H1 (cell line): ENCODE data around the gene LURAP1L. TPM values are rescaled to one million over a fixed set of nuclear protein-coding genes. Genes with fewer than 3 reads are reported as not detected.

Experiments used
- CTCF ChIA-PET: fragments of 300-600 bp; sonication (Branson Sonifier 250); formaldehyde crosslinking; loops from one replicate; lab custom pipeline; 2021; ENCODE audit not compliant: partially characterized antibody; lab: Charles Lee
- POLR2A ChIA-PET: fragments of 300-600 bp; sonication (Branson Sonifier 250); formaldehyde crosslinking; loops from one replicate; lab custom pipeline; 2021; ENCODE audit warnings: inconsistent platforms; ENCODE audit not compliant: partially characterized antibody; lab: Charles Lee
- DNase-seq, 2 experiments: peaks; one replicate each; pipeline versions ENCODE4 v3.0.0 to v3.0.0-alpha.2; 2010 to 2022; ENCODE audit warnings: low spot score in 2 of 2, low read depth in 1 of 2, mixed read lengths in 1 of 2
- FAIRE-seq: peaks from 2 replicates; lab custom pipeline; 2011; peaks lifted over from hg19 to GRCh38; lab: Jason Lieb, UNC
- H2AFZ ChIP-seq: 2 replicates; pipeline ENCODE4 v1.8.1; 2012; ENCODE audit warnings: low read length, inconsistent platforms
- H2AK5ac ChIP-seq: 2 replicates; pipeline ENCODE4 v1.6.1; 2013; ENCODE audit warnings: low read depth, low read length
- H2BK120ac ChIP-seq: replicated peaks from 2 replicates; pipeline ENCODE3; 2013; ENCODE audit warnings: low read depth, low read length, inconsistent platforms
- H2BK12ac ChIP-seq: 2 replicates; pipeline ENCODE4 v1.6.1; 2013; ENCODE audit warnings: low read depth, low read length
- H2BK15ac ChIP-seq: 2 replicates; pipeline ENCODE4 v1.6.1; 2013; ENCODE audit warnings: low read length
- H2BK20ac ChIP-seq: 2 replicates; pipeline ENCODE4 v1.6.1; 2013; ENCODE audit warnings: low read length
- H2BK5ac ChIP-seq: 2 replicates; pipeline ENCODE4 v1.6.1; 2013; ENCODE audit warnings: low read depth, low read length
- H3K14ac ChIP-seq: 2 replicates; pipeline ENCODE4 v1.6.1; 2013; ENCODE audit warnings: inconsistent platforms; ENCODE audit not compliant: insufficient read length
- H3K18ac ChIP-seq: 2 replicates; pipeline ENCODE4 v1.6.1; 2013; ENCODE audit warnings: low read length; ENCODE audit errors: extremely low read depth
- H3K23ac ChIP-seq: 2 replicates; pipeline ENCODE4 v1.6.1; 2013; ENCODE audit warnings: inconsistent platforms; ENCODE audit not compliant: insufficient read length
- H3K23me2 ChIP-seq: 2 replicates; pipeline ENCODE4 v1.6.1; 2013; ENCODE audit warnings: low read depth, low read length
- H3K27ac ChIP-seq: 2 replicates; pipeline ENCODE4 v1.6.1; 2011; ENCODE audit warnings: low read depth, low read length, inconsistent platforms
- H3K27me3 ChIP-seq, 4 experiments: replicated peaks in 1 of 4; 1 replicate in 1 of 4; 2 replicates in 3 of 4; pipeline versions ENCODE4 v1.6.1 to v1.8.1; 2011 to 2013; ENCODE audit warnings: low read length in 3 of 4, mild to moderate bottlenecking in 3 of 4, inconsistent platforms in 2 of 4, mixed read lengths in 2 of 4, moderate library complexity in 1 of 4; ENCODE audit not compliant: control insufficient read depth in 3 of 4, insufficient read depth in 3 of 4; ENCODE audit errors: extremely low read depth in 1 of 4
- H3K36me3 ChIP-seq, 4 experiments: 2 replicates each; pipeline versions ENCODE4 v1.6.1 to v1.8.1; 2011 to 2013; ENCODE audit warnings: mild to moderate bottlenecking in 4 of 4, low read length in 3 of 4, moderate library complexity in 2 of 4, control low read depth in 1 of 4, inconsistent platforms in 1 of 4; ENCODE audit not compliant: insufficient read depth in 4 of 4, control insufficient read depth in 2 of 4
- H3K4ac ChIP-seq: replicated peaks from 2 replicates; pipeline ENCODE3; 2013; ENCODE audit warnings: low read length, low read depth, mixed read lengths, inconsistent platforms; ENCODE audit not compliant: insufficient read length
- H3K4me1 ChIP-seq, 4 experiments: replicated peaks in 1 of 4; 1 replicate in 1 of 4; 2 replicates in 3 of 4; pipeline versions ENCODE4 v1.6.1 to v1.8.1; 2011 to 2013; ENCODE audit warnings: low read length in 3 of 4, inconsistent platforms in 2 of 4, mixed read lengths in 1 of 4; ENCODE audit not compliant: insufficient read depth in 4 of 4, control insufficient read depth in 3 of 4
- H3K4me2 ChIP-seq, 2 experiments: 2 replicates each; pipeline versions ENCODE4 v1.6.1 to v1.8.1; 2011 to 2013; ENCODE audit warnings: low read depth in 2 of 2, low read length in 2 of 2, control low read depth in 1 of 2, inconsistent platforms in 1 of 2, mild to moderate bottlenecking in 1 of 2; ENCODE audit not compliant: insufficient read depth in 1 of 2
- H3K4me3 ChIP-seq, 4 experiments: fragments of 200-600, 300-600 bp in 1 of 4; sonication (generic), shearing (Covaris generic), sonication (Bioruptor Twin) in 1 of 4; 2 replicates each; pipeline versions ENCODE4 v1.5.1 to v1.8.1; 2011 to 2016; ENCODE audit warnings: low read length in 4 of 4, low read depth in 3 of 4, control low read depth in 2 of 4, inconsistent platforms in 2 of 4, mild to moderate bottlenecking in 2 of 4, mixed read lengths in 1 of 4, moderate library complexity in 1 of 4; ENCODE audit not compliant: insufficient read depth in 2 of 4; ENCODE audit errors: extremely low read depth in 1 of 4
- H3K56ac ChIP-seq: replicated peaks from 2 replicates; pipeline ENCODE3; 2013; ENCODE audit warnings: low read depth, mild to moderate bottlenecking, mixed read lengths, low read length, inconsistent platforms; ENCODE audit not compliant: insufficient read length
- H3K79me1 ChIP-seq: 2 replicates; pipeline ENCODE4 v1.6.1; 2013; ENCODE audit warnings: low read depth, low read length, control low read depth
- H3K79me2 ChIP-seq, 2 experiments: 2 replicates each; pipeline versions ENCODE4 v1.6.1 to v1.8.1; 2012 to 2013; ENCODE audit warnings: low read length in 2 of 2, mild to moderate bottlenecking in 2 of 2, inconsistent platforms in 1 of 2; ENCODE audit not compliant: insufficient read depth in 2 of 2, control insufficient read depth in 1 of 2
- H3K9ac ChIP-seq, 4 experiments: replicated peaks in 1 of 4; 1 replicate in 1 of 4; 2 replicates in 3 of 4; pipeline versions ENCODE4 v1.6.1 to v1.8.1; 2011 to 2013; ENCODE audit warnings: low read depth in 3 of 4, low read length in 3 of 4, control low read depth in 2 of 4, mild to moderate bottlenecking in 2 of 4, moderate library complexity in 2 of 4, inconsistent platforms in 1 of 4; ENCODE audit errors: extremely low read depth in 1 of 4
- H3K9me3 ChIP-seq, 2 experiments: 2 replicates each; pipeline versions ENCODE4 v1.6.1 to v1.8.1; 2012 to 2013; ENCODE audit warnings: mild to moderate bottlenecking in 2 of 2, moderate library complexity in 2 of 2, control low read depth in 1 of 2, inconsistent platforms in 1 of 2, low read depth in 1 of 2, low read length in 1 of 2, mixed read lengths in 1 of 2; ENCODE audit not compliant: insufficient read depth in 2 of 2
- H4K20me1 ChIP-seq, 2 experiments: replicated peaks in 1 of 2; 2 replicates each; pipeline versions ENCODE3 to v1.8.1; 2011 to 2013; ENCODE audit warnings: inconsistent platforms in 2 of 2, low read length in 2 of 2, mild to moderate bottlenecking in 1 of 2; ENCODE audit not compliant: insufficient read depth in 2 of 2, control insufficient read depth in 1 of 2
- H4K5ac ChIP-seq: 2 replicates; pipeline ENCODE4 v1.6.1; 2013; ENCODE audit warnings: low read length, low read depth, mixed read lengths, inconsistent platforms; ENCODE audit not compliant: insufficient read length
- H4K8ac ChIP-seq: 2 replicates; pipeline ENCODE4 v1.8.0; 2013; ENCODE audit warnings: mild to moderate bottlenecking, moderate library complexity, low read length, inconsistent platforms; ENCODE audit not compliant: insufficient read depth; ENCODE audit errors: extremely low read depth
- H4K91ac ChIP-seq: replicated peaks from 2 replicates; pipeline ENCODE3; 2013; ENCODE audit warnings: low read length, mixed read lengths, inconsistent platforms; ENCODE audit not compliant: insufficient read length
- CHD1 ChIP-seq: IDR thresholded peaks from 2 replicates; pipeline ENCODE4 v1.6.1; 2012; ENCODE audit warnings: low read depth, low read length, improper control_type of control experiment
- FOSL1 ChIP-seq: IDR thresholded peaks from 2 replicates; pipeline ENCODE4 v1.6.1; 2011; ENCODE audit warnings: mild to moderate bottlenecking, low read depth, low read length, moderate library complexity; ENCODE audit not compliant: insufficient read depth
- GTF2F1 ChIP-seq: IDR thresholded peaks from 2 replicates; pipeline ENCODE4 v1.6.1; 2012; ENCODE audit warnings: low read depth, low read length, improper control_type of control experiment, borderline replicate concordance
- MAFK ChIP-seq: IDR thresholded peaks from 2 replicates; pipeline ENCODE4 v1.6.1; 2012; ENCODE audit warnings: low read depth, mild to moderate bottlenecking, improper control_type of control experiment, low read length
- PHF8 ChIP-seq: fragments of 200-600 bp; sonication (generic); conservative IDR thresholded peaks from 2 replicates; pipeline ENCODE4 v1.7.1; 2012; ENCODE audit warnings: low read depth, mild to moderate bottlenecking, inconsistent platforms, low read length, moderate library complexity
- RNF2 ChIP-seq: fragments of 200-900, 300-1000 bp; sonication (generic); IDR thresholded peaks from 2 replicates; pipeline ENCODE4 v1.7.1; 2016; ENCODE audit warnings: borderline replicate concordance, low read depth, mild to moderate bottlenecking, antibody characterized with exemption, low read length; ENCODE audit not compliant: poor library complexity, severe bottlenecking; ENCODE audit errors: missing control alignments
- WGBS, 2 experiments: shearing (Covaris generic) in 1 of 2; methylation state at CpG; one replicate each; pipeline versions ENCODE4 v1.1.6 to v1.1.7; 2013 to 2015; ENCODE audit warnings: low lambda C conversion rate in 2 of 2, mixed read lengths in 2 of 2, inconsistent platforms in 1 of 2, low coverage in 1 of 2, missing lambda C conversion rate in 1 of 2; ENCODE audit not compliant: insufficient replicate concordance in 2 of 2, insufficient coverage in 1 of 2, insufficient read length in 1 of 2; ENCODE audit errors: extremely low coverage in 1 of 2, missing lambda C conversion rate in 1 of 2; 5-methylcytosine and 5-hydroxymethylcytosine counted together
- polyA plus RNA-seq, 7 experiments: library from polyadenylated mRNA; depleted of rRNA in 3 of 7; stranded (reverse) in 5 of 7; unstranded in 2 of 7; fragments of >200 nt in 5 of 7; fragments of 200-250 nt in 2 of 7; gene quantifications; 1 replicate in 5 of 7; 2 replicates in 1 of 7; 4 replicates in 1 of 7; pipeline versions ENCODE4 v1.2.1 to v1.2.3, GENCODE V29; 2011 to 2013; ENCODE audit warnings: missing spikeins in 2 of 7, mixed read lengths in 2 of 7
- total RNA-seq: library from RNA; stranded (reverse); fragmentation: NEBNext Ultra II Directional; extraction: Animal tissue kit (Norgen Biotek cat#: 25700); gene quantifications from 2 replicates; pipeline ENCODE4 v1.2.1, GENCODE V29; 2021

The LURAP1L gene
- total and polyA plus RNA-seq, 2 of the 8 experiments (the other 6 are each of a cell fraction or from before 2014, with no cell fraction given), result 0.63 to 1.2 TPM

- no peak overlapping the region for H3K4me2 ChIP-seq
- H3K9ac ChIP-seq, result no peak overlapping the region
- no peak overlapping the region for H2AFZ ChIP-seq
- no peak overlapping the region for H4K91ac ChIP-seq
- H2BK15ac ChIP-seq, result no peak overlapping the region
- H3K79me1 ChIP-seq, result no peaks in the 10 kb centered on the region
- no peaks in the 10 kb centered on the region for H3K9me3 ChIP-seq
- H2AK5ac ChIP-seq, result no peak overlapping the region
- POLR2A ChIA-PET, result interaction anchor here (0.7 kb wide), 1 partner anchor 140 kb away, joined by 3 read pairs; no protein-coding TSS in a partner anchor
- no peak overlapping the region for H4K5ac ChIP-seq
- DNase-seq (no peak), FAIRE-seq (no peak)
- H3K36me3 ChIP-seq, result no peaks in the 10 kb centered on the region
- no peak overlapping the region for H3K27ac ChIP-seq
- WGBS, 2 experiments, result 90% methylated on average over 1 of the region's 1 CpG; no CpG with 5 or more reads in 1 of the 2 experiments
- no peak overlapping the region for H2BK20ac ChIP-seq
- H3K79me2 ChIP-seq, result no peaks in the 10 kb centered on the region
- no peak overlapping the region for H3K4me3 ChIP-seq
- CTCF ChIA-PET, result interaction anchor here (1.0 to 1.6 kb wide), 5 partner anchors 11 to 22 kb away, joined by 3 to 5 read pairs (median 4); no protein-coding TSS in a partner anchor
- no peak overlapping the region for H3K18ac ChIP-seq
- H4K8ac ChIP-seq, result no peak overlapping the region
- no peak overlapping the region for H3K23ac ChIP-seq
- no peaks in the 10 kb centered on the region for H3K27me3 ChIP-seq
- H3K4me1 ChIP-seq, result no peaks in the 10 kb centered on the region
- H4K20me1 ChIP-seq, result no peaks in the 10 kb centered on the region
- H3K56ac ChIP-seq, result no peak overlapping the region
- H2BK12ac ChIP-seq, result no peak overlapping the region
- no peak overlapping the region for H2BK120ac ChIP-seq
- H3K4ac ChIP-seq, result no peak overlapping the region
- no peak overlapping the region for H2BK5ac ChIP-seq
- no peaks in the 10 kb centered on the region for H3K23me2 ChIP-seq
- no peak overlapping the region for H3K14ac ChIP-seq
- TF ChIP-seq MAFK (no peak), PHF8 (no peak), FOSL1 (no peak), GTF2F1 (no peak), RNF2 (no peak), CHD1 (no peak)
Observed at GRCh38 chr9:12798066-12798770, 23.4 kb downstream of the LURAP1L start.
